ENCODE results near the gene GRB7.
"Not testable (repeated sequence)": the region's sequence is repeated elsewhere in the genome, so short reads cannot be mapped to it uniquely, and the experiment has no call there.

Gene GRB7

DNA sequence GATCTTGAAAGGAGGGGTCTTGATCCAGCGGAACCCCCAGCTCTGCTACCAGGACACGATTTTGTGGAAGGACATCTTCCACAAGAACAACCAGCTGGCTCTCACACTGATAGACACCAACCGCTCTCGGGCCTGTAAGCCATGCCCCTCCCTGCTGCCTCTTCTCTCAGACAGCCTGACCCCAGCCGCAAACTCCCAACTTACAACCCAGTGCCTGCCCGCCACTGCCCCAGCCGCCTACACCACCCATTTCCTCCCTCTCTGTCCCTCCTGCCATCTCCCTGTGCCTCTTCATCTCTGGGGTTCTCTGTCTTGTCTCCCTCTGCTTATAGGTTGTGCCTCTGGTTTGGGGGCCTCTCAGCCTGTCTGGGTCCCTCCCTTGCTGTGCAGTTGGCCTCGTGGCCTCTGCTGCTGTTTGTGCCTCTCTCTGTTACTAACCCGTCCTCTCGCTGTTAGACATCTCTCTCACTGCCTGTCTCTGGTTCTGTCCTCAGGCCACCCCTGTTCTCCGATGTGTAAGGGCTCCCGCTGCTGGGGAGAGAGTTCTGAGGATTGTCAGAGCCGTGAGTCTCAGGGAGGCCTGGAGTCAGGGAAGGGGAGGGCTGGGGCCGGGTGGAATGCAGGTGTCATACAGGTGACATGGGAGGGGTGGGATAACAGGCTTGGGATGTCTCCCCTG lies 28.3 kb upstream of the GRB7 start:
- DNase-seq (ENCODE audit: low spot score): no peak

- no peak for DNase-seq (ENCODE audit: low spot score)
Measured at GRCh38 chr17:39709998-39710964, 27.5 kb upstream of the GRB7 start.

GRCh38 chr17:39711071-39711470 lies 26.7 kb upstream of the GRB7 start:
- DNase-seq (ENCODE audit: low spot score): not testable (repeated sequence)

- no peak for DNase-seq (ENCODE audit: low spot score)
Measured at GRCh38 chr17:39711851-39712250, 25.9 kb upstream of the GRB7 start.

- DNase-seq (ENCODE audit: low spot score): no peak
Measured at GRCh38 chr17:39714234-39714633, 23.5 kb upstream of the GRB7 start.

DNA sequence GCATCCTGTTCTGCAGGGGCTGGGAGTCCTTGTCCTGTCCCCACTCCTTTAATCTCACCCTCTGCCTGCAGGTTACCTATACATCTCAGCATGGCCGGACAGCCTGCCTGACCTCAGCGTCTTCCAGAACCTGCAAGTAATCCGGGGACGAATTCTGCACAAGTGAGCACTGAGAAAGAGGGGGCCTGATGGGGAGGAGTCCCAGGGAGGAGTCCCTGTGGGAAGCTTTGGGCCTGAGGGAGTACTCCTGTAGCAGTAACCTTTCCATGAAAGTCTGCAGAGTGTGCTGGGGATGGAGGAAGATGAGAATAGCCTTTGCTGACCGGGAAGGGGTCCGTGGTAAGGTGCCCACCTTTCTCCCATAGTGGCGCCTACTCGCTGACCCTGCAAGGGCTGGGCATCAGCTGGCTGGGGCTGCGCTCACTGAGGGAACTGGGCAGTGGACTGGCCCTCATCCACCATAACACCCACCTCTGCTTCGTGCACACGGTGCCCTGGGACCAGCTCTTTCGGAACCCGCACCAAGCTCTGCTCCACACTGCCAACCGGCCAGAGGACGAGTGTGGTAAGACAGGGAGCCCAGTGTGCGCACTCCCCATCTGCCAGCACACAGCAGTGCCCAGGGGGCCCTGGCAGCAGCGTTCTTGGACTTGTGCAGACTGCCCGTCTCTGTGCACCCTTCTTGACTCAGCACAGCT lies 22.2 kb upstream of the GRB7 start:
- no peak for DNase-seq (ENCODE audit: low spot score)

DNA sequence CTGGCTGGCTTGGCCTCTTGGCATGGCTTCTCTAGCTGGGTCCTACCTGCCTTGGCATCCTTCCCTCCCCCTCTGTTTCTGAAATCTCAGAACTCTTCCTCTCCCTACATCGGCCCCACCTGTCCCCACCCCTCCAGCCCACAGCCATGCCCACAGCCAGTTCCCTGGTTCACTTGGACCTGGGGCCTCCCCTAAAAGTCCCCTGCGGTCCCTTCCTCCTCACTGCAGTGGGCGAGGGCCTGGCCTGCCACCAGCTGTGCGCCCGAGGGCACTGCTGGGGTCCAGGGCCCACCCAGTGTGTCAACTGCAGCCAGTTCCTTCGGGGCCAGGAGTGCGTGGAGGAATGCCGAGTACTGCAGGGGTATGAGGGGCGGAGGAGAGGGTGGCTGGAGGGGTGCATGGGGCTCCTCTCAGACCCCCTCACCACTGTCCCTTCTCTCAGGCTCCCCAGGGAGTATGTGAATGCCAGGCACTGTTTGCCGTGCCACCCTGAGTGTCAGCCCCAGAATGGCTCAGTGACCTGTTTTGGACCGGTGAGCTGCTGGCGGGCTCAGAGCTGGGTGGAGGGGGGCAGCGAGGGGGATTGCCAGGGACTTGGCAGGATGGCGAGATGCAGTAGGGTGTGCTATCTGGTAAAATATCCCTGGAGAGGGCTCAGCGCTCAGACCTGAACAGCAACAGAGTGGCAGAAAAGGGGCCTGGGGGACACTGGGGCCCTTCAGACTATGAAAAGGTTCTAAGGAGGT lies 21.5 kb upstream of the GRB7 start:
- no peak for DNase-seq (ENCODE audit: low spot score)

GRCh38 chr17:39716879-39717536 lies 20.7 kb upstream of the GRB7 start:
- DNase-seq (ENCODE audit: low spot score): no peak

DNA sequence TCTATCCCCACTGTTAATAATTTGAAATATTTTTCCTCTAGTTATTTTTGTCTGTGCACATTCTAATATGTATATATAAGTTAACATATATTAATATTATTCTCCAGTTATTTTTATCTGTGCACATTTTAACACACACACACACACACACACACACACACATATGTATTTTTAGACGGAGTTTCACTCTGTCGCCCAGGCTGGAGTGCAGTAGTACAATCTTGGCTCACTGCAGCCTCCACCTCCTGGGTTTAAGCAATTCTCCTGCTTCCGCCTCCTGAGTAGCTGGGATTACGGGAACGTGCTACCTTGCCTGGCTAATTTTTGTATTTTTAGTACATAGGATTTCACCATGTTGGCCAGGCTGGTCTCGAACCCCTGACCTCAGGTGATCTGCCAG lies 20.1 kb upstream of the GRB7 start:
- no peak for DNase-seq (ENCODE audit: low spot score)

DNA sequence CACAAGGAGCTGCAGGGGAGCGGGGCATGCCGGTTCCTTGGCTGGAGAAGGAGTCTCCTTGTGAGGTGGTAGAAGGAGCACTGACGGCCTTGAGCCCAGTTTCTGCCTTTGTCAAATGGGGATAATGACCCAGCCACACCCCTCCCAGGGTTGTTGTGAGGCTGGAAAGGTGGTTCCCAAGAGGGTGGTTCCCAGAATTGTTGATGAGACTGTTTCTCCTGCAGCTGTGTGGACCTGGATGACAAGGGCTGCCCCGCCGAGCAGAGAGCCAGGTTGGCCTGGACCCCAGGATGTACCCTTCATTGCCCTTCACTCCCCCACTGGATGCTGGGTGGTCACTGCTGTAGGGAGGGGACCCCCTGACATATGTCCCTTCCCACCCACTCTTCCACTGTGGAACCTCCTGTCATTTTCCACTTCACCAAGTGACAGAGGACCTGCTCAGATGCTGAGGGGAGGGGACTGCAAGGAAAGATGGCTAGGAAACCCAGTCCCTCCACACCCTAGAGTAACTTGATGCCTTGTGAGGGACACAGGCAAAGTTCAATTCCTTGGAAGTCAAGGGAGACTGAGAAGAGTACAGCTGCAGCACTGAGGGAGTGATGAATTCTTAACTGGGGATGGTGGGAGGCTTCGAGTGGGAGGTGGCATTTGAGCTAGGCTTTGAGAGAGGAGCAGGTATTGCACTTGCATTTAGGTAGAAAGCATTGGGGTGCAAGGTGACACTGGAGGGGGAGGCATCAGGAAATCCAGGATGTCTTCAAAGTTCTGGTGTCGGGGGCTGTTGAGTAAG lies 18.0 kb upstream of the GRB7 start:
- no peak for DNase-seq (ENCODE audit: low spot score)

- DNase-seq (ENCODE audit: low spot score): no peak
Measured at GRCh38 chr17:39722104-39722503, 15.6 kb upstream of the GRB7 start.

- no peak for DNase-seq (ENCODE audit: low spot score)
Measured at GRCh38 chr17:39722965-39723848, 14.5 kb upstream of the GRB7 start.

DNA sequence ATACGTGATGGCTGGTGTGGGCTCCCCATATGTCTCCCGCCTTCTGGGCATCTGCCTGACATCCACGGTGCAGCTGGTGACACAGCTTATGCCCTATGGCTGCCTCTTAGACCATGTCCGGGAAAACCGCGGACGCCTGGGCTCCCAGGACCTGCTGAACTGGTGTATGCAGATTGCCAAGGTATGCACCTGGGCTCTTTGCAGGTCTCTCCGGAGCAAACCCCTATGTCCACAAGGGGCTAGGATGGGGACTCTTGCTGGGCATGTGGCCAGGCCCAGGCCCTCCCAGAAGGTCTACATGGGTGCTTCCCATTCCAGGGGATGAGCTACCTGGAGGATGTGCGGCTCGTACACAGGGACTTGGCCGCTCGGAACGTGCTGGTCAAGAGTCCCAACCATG lies 13.0 kb upstream of the GRB7 start:
- DNase-seq (ENCODE audit: low spot score): no peak

DNA sequence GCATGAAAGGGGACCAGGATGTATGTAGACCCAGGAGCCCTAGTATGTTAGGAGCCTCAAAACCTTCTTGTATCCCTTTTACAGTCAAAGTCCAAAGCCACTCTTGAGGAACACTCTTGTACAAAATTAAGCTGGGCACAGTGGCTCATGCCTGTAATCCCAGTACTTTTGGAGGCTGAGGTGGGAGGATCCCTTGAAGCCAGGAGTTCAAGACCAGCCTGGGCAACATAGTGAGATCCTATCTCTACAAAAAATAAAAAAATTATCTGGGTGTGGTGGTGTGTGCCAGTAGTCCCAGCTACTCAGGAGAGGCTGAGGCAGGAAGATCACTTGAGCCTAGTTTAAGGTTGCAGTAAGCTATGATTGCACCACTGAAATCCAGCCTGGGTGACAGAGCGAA lies 11.8 kb upstream of the GRB7 start:
- DNase-seq (ENCODE audit: low spot score): not testable (repeated sequence)

DNA sequence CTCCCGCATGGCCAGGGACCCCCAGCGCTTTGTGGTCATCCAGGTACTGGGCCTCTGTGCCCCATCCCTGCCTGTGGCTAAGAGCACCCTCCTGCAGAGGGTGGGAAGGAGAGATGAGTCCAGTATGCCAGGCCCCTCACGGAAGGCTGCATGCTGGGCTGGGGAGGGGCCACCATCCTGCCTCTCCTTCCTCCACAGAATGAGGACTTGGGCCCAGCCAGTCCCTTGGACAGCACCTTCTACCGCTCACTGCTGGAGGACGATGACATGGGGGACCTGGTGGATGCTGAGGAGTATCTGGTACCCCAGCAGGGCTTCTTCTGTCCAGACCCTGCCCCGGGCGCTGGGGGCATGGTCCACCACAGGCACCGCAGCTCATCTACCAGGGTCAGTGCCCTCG lies 11.1 kb upstream of the GRB7 start:
- DNase-seq (ENCODE audit: low spot score): no peak

GRCh38 chr17:39727556-39727955 lies 10.2 kb upstream of the GRB7 start:
- DNase-seq (ENCODE audit: low spot score): no peak

DNA sequence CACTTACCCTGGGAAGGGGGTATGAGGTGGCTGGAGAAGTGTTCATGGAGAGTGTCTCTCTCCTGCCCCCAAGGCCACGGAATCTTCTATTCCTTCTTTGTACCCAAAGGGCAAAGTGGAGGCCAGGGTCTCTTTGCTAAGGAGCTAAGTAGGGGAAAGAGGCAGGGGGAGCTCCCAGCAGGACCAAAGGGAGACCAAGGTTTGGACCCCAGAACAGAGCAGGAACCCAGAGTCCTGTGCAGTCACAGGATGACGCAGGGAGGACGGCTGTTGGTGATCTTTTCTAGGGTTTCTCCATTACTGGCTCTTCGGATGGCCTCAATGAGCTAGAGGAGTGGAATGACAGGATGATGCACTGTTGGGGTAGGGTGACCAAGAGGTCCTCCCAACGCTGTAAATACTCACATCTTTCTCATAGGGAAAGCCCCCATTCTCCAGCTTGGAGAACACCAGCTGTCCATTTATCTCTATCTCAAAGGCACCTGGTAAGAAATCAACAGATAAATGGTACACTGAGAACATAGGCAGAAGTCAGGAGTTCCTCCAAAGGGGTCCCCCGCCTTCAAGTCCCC lies 8.4 kb upstream of the GRB7 start:
- no peak for DNase-seq (ENCODE audit: low spot score)

- DNase-seq (ENCODE audit: low spot score): peak; percentile 93
Measured at GRCh38 chr17:39730095-39730921, 7.4 kb upstream of the GRB7 start, which contains the start of gene MIEN1. Gene MIEN1 (minus strand): TSS chr17:39730532. CDS start chr17:39730495, 37 bp downstream.
